ENCODE results near the gene LRP1B. TPM values are rescaled to one million over a fixed set of nuclear protein-coding genes. Genes with fewer than 3 reads are reported as not detected.

Gene LRP1B
- total RNA-seq, 4 donors from 2014 or later: 3.3 to 11.1 (median 4.6) TPM

GRCh38 chr2:141557329-141558095, 573.3 kb downstream of the LRP1B start:
- Histone ChIP-seq H3K27ac (no peak overlapping the region), H3K9me3 (no peaks in the 10 kb centered on the region), H3K4me1 (no peaks in the 10 kb centered on the region), H3K36me3 (no peaks in the 10 kb centered on the region), H3K4me3 (no peak overlapping the region), H3K27me3 (no peaks in the 10 kb centered on the region)
- in situ Hi-C loops (cut with MboI; ENCODE audit: low sequenced_read_pairs in 4 of 4): no loop called here
- TF ChIP-seq CTCF (IDR thresholded peaks at IDR 0.05 in 4 of 5, conservative IDR thresholded peaks at IDR 0.05 in 1 of 5): no peak
- no peak for TF ChIP-seq POLR2A (IDR thresholded peaks at IDR 0.05)
- ATAC-seq (no peak), DNase-seq (no peak)
- intact Hi-C loops (cut with DNase I; ENCODE audit: low total_unique reads): no loop called here

- intact Hi-C loops (cut with DNase I; ENCODE audit: low total_unique reads) (no loop called here), in situ Hi-C loops (cut with MboI; ENCODE audit: low sequenced_read_pairs in 4 of 4) (no loop called here)
- no peaks in the 10 kb centered on the region for H3K36me3 ChIP-seq
- TF ChIP-seq POLR2A (IDR thresholded peaks at IDR 0.05): no peak
- no peak for TF ChIP-seq CTCF (IDR thresholded peaks at IDR 0.05 in 4 of 5, conservative IDR thresholded peaks at IDR 0.05 in 1 of 5)
- H3K9me3 ChIP-seq: no peaks in the 10 kb centered on the region
- H3K27ac ChIP-seq: no peak overlapping the region
- no peaks in the 10 kb centered on the region for H3K4me1 ChIP-seq
- DNase-seq: no peak
- no peak overlapping the region for H3K4me3 ChIP-seq
- H3K27me3 ChIP-seq: no peaks in the 10 kb centered on the region
- ATAC-seq: no peak
Observed at GRCh38 chr2:141555876-141556470, 574.8 kb downstream of the LRP1B start.

GRCh38 chr2:141554810-141555209, 576.0 kb downstream of the LRP1B start:
- DNase-seq: no peak
- no peaks in the 10 kb centered on the region for H3K4me1 ChIP-seq
- no peaks in the 10 kb centered on the region for H3K36me3 ChIP-seq
- in situ Hi-C loops (cut with MboI; ENCODE audit: low sequenced_read_pairs in 4 of 4) (no loop called here), intact Hi-C loops (cut with DNase I; ENCODE audit: low total_unique reads) (no loop called here)
- ATAC-seq: no peak
- no peaks in the 10 kb centered on the region for H3K9me3 ChIP-seq
- no peak overlapping the region for H3K4me3 ChIP-seq
- no peak for TF ChIP-seq POLR2A (IDR thresholded peaks at IDR 0.05)
- TF ChIP-seq CTCF (IDR thresholded peaks at IDR 0.05 in 4 of 5, conservative IDR thresholded peaks at IDR 0.05 in 1 of 5): no peak
- H3K27me3 ChIP-seq: no peaks in the 10 kb centered on the region
- H3K27ac ChIP-seq: no peak overlapping the region

- H3K4me3 ChIP-seq: no peak overlapping the region
- no peak overlapping the region for H3K27ac ChIP-seq
- no peaks in the 10 kb centered on the region for H3K4me1 ChIP-seq
- no peaks in the 10 kb centered on the region for H3K36me3 ChIP-seq
- no peak for ATAC-seq
- no peak for TF ChIP-seq POLR2A (IDR thresholded peaks at IDR 0.05)
- no peak for TF ChIP-seq CTCF (IDR thresholded peaks at IDR 0.05 in 4 of 5, conservative IDR thresholded peaks at IDR 0.05 in 1 of 5)
- H3K27me3 ChIP-seq: no peaks in the 10 kb centered on the region
- intact Hi-C loops (cut with DNase I; ENCODE audit: low total_unique reads) (no loop called here), in situ Hi-C loops (cut with MboI; ENCODE audit: low sequenced_read_pairs in 4 of 4) (no loop called here)
- H3K9me3 ChIP-seq: no peaks in the 10 kb centered on the region
- DNase-seq: no peak
Observed at GRCh38 chr2:141534666-141535362, 596.0 kb downstream of the LRP1B start.
